A673 (cell line): ENCODE data around the gene COA6. TPM values are rescaled to one million over a fixed set of nuclear protein-coding genes. Genes with fewer than 3 reads are reported as not detected.
A peak's percentile ranks its signal among the peaks of the same experiment; 100 is the strongest.

Source experiments
- Bru-seq: library from RNA; stranded (reverse); fragments of 400-500 nt; gene quantifications from one replicate; lab custom pipeline; 2021; lab: Mats Ljungman, UMichigan
- BruChase-seq, 2 experiments: library from RNA; stranded (reverse); fragments of 400-500 nt; gene quantifications; one replicate each; lab custom pipeline; 2021; lab: Mats Ljungman, UMichigan
- BruUV-seq: library from RNA; stranded (reverse); fragments of 400-500 nt; replicated peaks from 2 replicates; lab custom pipeline; 2021; lab: Mats Ljungman, UMichigan
- CTCF ChIA-PET: fragments of 300-600 bp; sonication (Branson Sonifier 250); formaldehyde crosslinking; loops from one replicate; lab custom pipeline; 2022; ENCODE audit warnings: antibody characterized with exemption; lab: Charles Lee
- POLR2A ChIA-PET: fragments of 300-600 bp; sonication (Branson Sonifier 250); formaldehyde crosslinking; loops from one replicate; lab custom pipeline; 2022; ENCODE audit warnings: antibody characterized with exemption; ENCODE audit not compliant: low non-redundant PET; lab: Charles Lee
- DNase-seq: peaks from one replicate; pipeline ENCODE4 v3.0.0-alpha.2; 2015; ENCODE audit warnings: low spot score
- H3K27ac ChIP-seq: fragments of 200-600 bp; sonication (generic); 2 replicates; pipeline ENCODE4 v1.5.1; 2016; ENCODE audit warnings: mixed run types, low read depth, mild to moderate bottlenecking, mixed read lengths, antibody characterized with exemption, low read length; ENCODE audit not compliant: poor library complexity, severe bottlenecking
- H3K27me3 ChIP-seq: fragments of 200-600 bp; sonication (generic); replicated peaks from 2 replicates; pipeline ENCODE4 v1.6.1; 2017; ENCODE audit warnings: mixed run types, low read depth, mild to moderate bottlenecking, mixed read lengths, antibody characterized with exemption, low read length; ENCODE audit not compliant: insufficient read depth, poor library complexity
- H3K36me3 ChIP-seq: fragments of 200-600 bp; sonication (generic); 2 replicates; pipeline ENCODE4 v1.6.1; 2016; ENCODE audit warnings: mixed run types, mild to moderate bottlenecking, mixed read lengths, antibody characterized with exemption, low read length; ENCODE audit not compliant: insufficient read depth, poor library complexity, severe bottlenecking
- H3K4me1 ChIP-seq: fragments of 200-600 bp; sonication (generic); 2 replicates; pipeline ENCODE4 v1.6.1; 2017; ENCODE audit warnings: mixed run types, mild to moderate bottlenecking, mixed read lengths, antibody characterized with exemption, low read length; ENCODE audit not compliant: insufficient read depth, poor library complexity, severe bottlenecking
- H3K4me3 ChIP-seq: fragments of 200-600 bp; sonication (generic); 2 replicates; pipeline ENCODE4 v1.5.1; 2016; ENCODE audit warnings: low read depth, mixed run types, mild to moderate bottlenecking, mixed read lengths, low read length; ENCODE audit not compliant: poor library complexity, severe bottlenecking
- H3K9me3 ChIP-seq: fragments of 200-600 bp; sonication (generic); 2 replicates; pipeline ENCODE4 v1.6.1; 2016; ENCODE audit warnings: mixed run types, low read depth, mild to moderate bottlenecking, mixed read lengths, antibody characterized with exemption, low read length; ENCODE audit not compliant: poor library complexity, severe bottlenecking
- EZH2 ChIP-seq: fragments of 200-600 bp; sonication (generic); IDR thresholded peaks from 2 replicates; pipeline ENCODE4 v1.6.1; 2017; ENCODE audit warnings: borderline replicate concordance, low read depth, mild to moderate bottlenecking, mixed read lengths, antibody characterized with exemption, low read length; ENCODE audit not compliant: poor library complexity, severe bottlenecking
- intact Hi-C: fragments of 100-400 bp; cut with micrococcal nuclease; formaldehyde crosslinking; loops from one replicate; pipeline ENCODE4 v1.10.0; 2022; ENCODE audit not compliant: unreplicated experiment
- long read RNA-seq: library from polyadenylated mRNA; stranded (forward); transcript quantifications from one replicate; pipeline ENCODE4 v2.0.0, GENCODE V29; 2022
- total RNA-seq: library from RNA; stranded (reverse); gene quantifications from 2 replicates; pipeline ENCODE4 v1.2.3, GENCODE V29; 2021
- TF ChIP-seq, protein P1 (sequence below): fragments of 300-800, 200-600 bp; sonication (generic); conservative IDR thresholded peaks from 2 replicates; pipeline ENCODE4 v1.5.1; 2017; ENCODE audit warnings: low read depth, mild to moderate bottlenecking, antibody characterized with exemption, low read length, moderate library complexity, mixed read lengths

The COA6 gene
- total RNA-seq (75.3 and 88.4 TPM in 2 replicates), Bru-seq, nascent RNA (percentile 86 among the genes with signal in this experiment), BruChase-seq, experiment 1, labeled RNA remaining after a 2-hour chase (percentile 75 among the genes with signal in this experiment), BruChase-seq, experiment 2, labeled RNA remaining after a 6-hour chase (percentile 84 among the genes with signal in this experiment)
- long read RNA-seq, transcript COA6-203 (3 exons, 710 nt) = major isoform, 70 of 80 reads
- long read RNA-seq, partial matches to known transcripts = 0 of 80 reads
- long read RNA-seq, other reads (novel, unspliced or antisense) = 3 of 80 reads

GRCh38 chr1:234373064-234373958 is at the start of gene COA6:
TSS of gene COA6 (plus strand) at chr1:234373456. CDS start at chr1:234373467, 11 bp downstream.
- TF ChIP-seq EZH2 = no peak
- TF ChIP-seq, protein P1, sequence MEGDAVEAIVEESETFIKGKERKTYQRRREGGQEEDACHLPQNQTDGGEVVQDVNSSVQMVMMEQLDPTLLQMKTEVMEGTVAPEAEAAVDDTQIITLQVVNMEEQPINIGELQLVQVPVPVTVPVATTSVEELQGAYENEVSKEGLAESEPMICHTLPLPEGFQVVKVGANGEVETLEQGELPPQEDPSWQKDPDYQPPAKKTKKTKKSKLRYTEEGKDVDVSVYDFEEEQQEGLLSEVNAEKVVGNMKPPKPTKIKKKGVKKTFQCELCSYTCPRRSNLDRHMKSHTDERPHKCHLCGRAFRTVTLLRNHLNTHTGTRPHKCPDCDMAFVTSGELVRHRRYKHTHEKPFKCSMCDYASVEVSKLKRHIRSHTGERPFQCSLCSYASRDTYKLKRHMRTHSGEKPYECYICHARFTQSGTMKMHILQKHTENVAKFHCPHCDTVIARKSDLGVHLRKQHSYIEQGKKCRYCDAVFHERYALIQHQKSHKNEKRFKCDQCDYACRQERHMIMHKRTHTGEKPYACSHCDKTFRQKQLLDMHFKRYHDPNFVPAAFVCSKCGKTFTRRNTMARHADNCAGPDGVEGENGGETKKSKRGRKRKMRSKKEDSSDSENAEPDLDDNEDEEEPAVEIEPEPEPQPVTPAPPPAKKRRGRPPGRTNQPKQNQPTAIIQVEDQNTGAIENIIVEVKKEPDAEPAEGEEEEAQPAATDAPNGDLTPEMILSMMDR = no peak
- Histone ChIP-seq H3K36me3 (peaks cover 32% of the 10 kb centered on the region), H3K9me3 (no peaks in the 10 kb centered on the region), H3K27ac (peak within 1 kb of the TSS; percentile 96), H3K27me3 (no peaks in the 10 kb centered on the region), H3K4me3 (peak within 1 kb of the TSS; percentile 79), H3K4me1 (peaks cover 17% of the 10 kb centered on the region)
- intact Hi-C loops = no loop called here
- BruUV-seq = no TSS peak
- ChIA-PET CTCF (no interaction called here), POLR2A (interaction anchor here (0.5 kb wide), 1 partner anchor 19 kb away, joined by 5 read pairs; no protein-coding TSS in a partner anchor)
- peak; percentile 98 for DNase-seq

DNA sequence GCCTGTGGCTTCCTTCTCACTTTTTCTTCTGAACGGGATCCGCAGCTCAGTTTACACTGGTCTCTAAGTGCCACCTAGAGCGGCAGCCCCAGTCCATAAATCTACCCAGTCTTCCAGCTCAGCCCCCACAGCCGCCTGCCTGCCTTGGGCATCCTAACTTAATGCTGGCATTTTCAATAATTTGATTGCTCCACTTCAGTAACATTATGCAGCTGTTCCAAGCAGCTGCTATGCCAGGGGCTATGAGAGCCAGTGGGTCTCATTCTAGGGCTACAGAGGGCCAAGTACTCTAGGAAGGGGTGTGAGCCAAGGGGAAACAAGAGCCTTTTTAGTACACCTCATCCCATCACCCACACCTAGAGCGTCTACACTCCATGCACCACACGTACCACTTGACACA is 48.4 kb upstream of the COA6 start:
- no peak for DNase-seq
- Histone ChIP-seq H3K9me3 (no peaks in the 10 kb centered on the region), H3K27me3 (no peaks in the 10 kb centered on the region), H3K36me3 (peaks cover under 1% of the 10 kb centered on the region), H3K4me1 (peaks cover 5% of the 10 kb centered on the region), H3K4me3 (no peak overlapping the region), H3K27ac (no peak overlapping the region)
- CTCF ChIA-PET = no interaction called here
- intact Hi-C loops = loop anchor here (5.0 kb wide), 1 partner anchor 198 kb away; no protein-coding TSS in a partner anchor
- POLR2A ChIA-PET = no interaction called here
- TF ChIP-seq EZH2 = no peak
- TF ChIP-seq, protein P1 = no peak
- BruUV-seq = no TSS peak

GRCh38 chr1:234325878-234326496 is 47.3 kb upstream of the COA6 start:
- CTCF ChIA-PET = interaction anchor here (0.7 to 1.8 kb wide), 4 partner anchors 16 to 613 kb away, joined by 4 to 13 read pairs (median 8); no protein-coding TSS in a partner anchor
- Histone ChIP-seq H3K36me3 (no peaks in the 10 kb centered on the region), H3K4me3 (no peak overlapping the region), H3K27me3 (no peaks in the 10 kb centered on the region), H3K27ac (no peak overlapping the region), H3K9me3 (no peaks in the 10 kb centered on the region), H3K4me1 (peaks cover 5% of the 10 kb centered on the region)
- TF ChIP-seq, protein P1 = no peak
- no peak for TF ChIP-seq EZH2
- intact Hi-C loops = loop anchor here (2.0 to 5.0 kb wide), 2 partner anchors 171 to 199 kb away; no protein-coding TSS in a partner anchor
- no TSS peak for BruUV-seq
- no peak for DNase-seq
- POLR2A ChIA-PET = no interaction called here
